Dendritic cell treated with granulocyte-macrophage colony-stimulating factor and Interleukin-4, amounts not matched to agents 40 ng/mL and 50 ng/mL, for 4 days (primary cell): Measurements from ENCODE around the gene ADSS1.
A peak's percentile ranks its signal among the peaks of the same experiment; 100 is the strongest.

Experiments
- H3K27ac Mint-ChIP-seq: one replicate; pipeline ENCODE4 v1.8.0; 2022; ENCODE audit warnings: mild to moderate bottlenecking, mixed read lengths
- H3K27me3 Mint-ChIP-seq: one replicate; pipeline ENCODE4 v1.8.0; 2022; ENCODE audit warnings: mild to moderate bottlenecking, mixed read lengths
- H3K36me3 Mint-ChIP-seq: one replicate; pipeline ENCODE4 v1.8.0; 2022; ENCODE audit warnings: low read depth, mixed read lengths
- H3K4me1 Mint-ChIP-seq: one replicate; pipeline ENCODE4 v1.8.0; 2022; ENCODE audit warnings: low read depth, mixed read lengths
- H3K4me3 Mint-ChIP-seq: one replicate; pipeline ENCODE4 v1.8.0; 2022; ENCODE audit warnings: mild to moderate bottlenecking, moderate library complexity, mixed read lengths
- H3K9me3 Mint-ChIP-seq: one replicate; pipeline ENCODE4 v1.8.0; 2022; ENCODE audit warnings: mixed read lengths
- intact Hi-C: fragments of 100-400 bp; cut with micrococcal nuclease; formaldehyde crosslinking; loops from one replicate; pipeline ENCODE4 v1.15.0; 2022

ADSS1 gene

GRCh38 chr14:104691546-104692260 lies 32.3 kb upstream of the ADSS1 start:
- H3K9me3 Mint-ChIP-seq, result no peaks in the 10 kb centered on the region
- no peak overlapping the region for H3K27ac Mint-ChIP-seq
- H3K27me3 Mint-ChIP-seq, result peaks cover 16% of the 10 kb centered on the region
- H3K4me1 Mint-ChIP-seq, result peaks cover 87% of the 10 kb centered on the region
- intact Hi-C loops, result no loop called here
- peaks cover 63% of the 10 kb centered on the region for H3K36me3 Mint-ChIP-seq
- H3K4me3 Mint-ChIP-seq, result peak overlapping the region; percentile 86

GRCh38 chr14:104692261-104692938 lies 31.6 kb upstream of the ADSS1 start:
- Mint-ChIP-seq H3K4me3 (peak overlapping the region; percentile 39), H3K27me3 (peaks cover 12% of the 10 kb centered on the region), H3K36me3 (peaks cover 70% of the 10 kb centered on the region), H3K9me3 (no peaks in the 10 kb centered on the region), H3K4me1 (peaks cover 82% of the 10 kb centered on the region), H3K27ac (no peak overlapping the region)
- intact Hi-C loops, result no loop called here

- Mint-ChIP-seq H3K4me1 (peaks cover 82% of the 10 kb centered on the region), H3K9me3 (no peaks in the 10 kb centered on the region), H3K36me3 (peaks cover 75% of the 10 kb centered on the region), H3K4me3 (peak overlapping the region; percentile 39), H3K27ac (no peak overlapping the region), H3K27me3 (peaks cover 7% of the 10 kb centered on the region)
- intact Hi-C loops, result no loop called here
Observed at GRCh38 chr14:104692939-104693315, 31.1 kb upstream of the ADSS1 start.

- peaks cover 78% of the 10 kb centered on the region for H3K4me1 Mint-ChIP-seq
- H3K9me3 Mint-ChIP-seq, result no peaks in the 10 kb centered on the region
- intact Hi-C loops, result no loop called here
- H3K36me3 Mint-ChIP-seq, result peaks cover 83% of the 10 kb centered on the region
- peaks cover under 1% of the 10 kb centered on the region for H3K27me3 Mint-ChIP-seq
- peak overlapping the region; percentile 65 for H3K27ac Mint-ChIP-seq
- peak overlapping the region; percentile 50 for H3K4me3 Mint-ChIP-seq
Observed at GRCh38 chr14:104693482-104694431, 30.3 kb upstream of the ADSS1 start.

GRCh38 chr14:104694475-104694950 lies 29.5 kb upstream of the ADSS1 start:
- H3K4me3 Mint-ChIP-seq, result peak overlapping the region; percentile 50
- H3K36me3 Mint-ChIP-seq, result peaks cover 91% of the 10 kb centered on the region
- peak overlapping the region; percentile 65 for H3K27ac Mint-ChIP-seq
- H3K9me3 Mint-ChIP-seq, result no peaks in the 10 kb centered on the region
- intact Hi-C loops, result no loop called here
- H3K27me3 Mint-ChIP-seq, result no peaks in the 10 kb centered on the region
- H3K4me1 Mint-ChIP-seq, result peaks cover 82% of the 10 kb centered on the region

- Mint-ChIP-seq H3K27me3 (no peaks in the 10 kb centered on the region), H3K27ac (peak overlapping the region; percentile 65), H3K4me1 (peaks cover 87% of the 10 kb centered on the region), H3K4me3 (peak overlapping the region; percentile 40), H3K9me3 (no peaks in the 10 kb centered on the region), H3K36me3 (peaks cover 95% of the 10 kb centered on the region)
- intact Hi-C loops, result no loop called here
Observed at GRCh38 chr14:104694991-104695659, 28.9 kb upstream of the ADSS1 start.

GRCh38 chr14:104695660-104696000 lies 28.4 kb upstream of the ADSS1 start:
- Mint-ChIP-seq H3K27ac (peak overlapping the region; percentile 65), H3K9me3 (no peaks in the 10 kb centered on the region), H3K27me3 (no peaks in the 10 kb centered on the region), H3K4me1 (peaks cover 89% of the 10 kb centered on the region), H3K4me3 (peak overlapping the region; percentile 17), H3K36me3 (peaks cover 95% of the 10 kb centered on the region)
- intact Hi-C loops, result no loop called here

- Mint-ChIP-seq H3K4me3 (no peak overlapping the region), H3K27ac (peak overlapping the region; percentile 65)
Observed at GRCh38 chr14:104696671-104697316, 27.2 kb upstream of the ADSS1 start.

GRCh38 chr14:104697317-104697703 lies 26.7 kb upstream of the ADSS1 start:
- H3K27me3 Mint-ChIP-seq, result no peaks in the 10 kb centered on the region
- no peaks in the 10 kb centered on the region for H3K9me3 Mint-ChIP-seq
- no peak overlapping the region for H3K27ac Mint-ChIP-seq
- intact Hi-C loops, result no loop called here
- no peak overlapping the region for H3K4me3 Mint-ChIP-seq
- peaks cover 95% of the 10 kb centered on the region for H3K36me3 Mint-ChIP-seq
- peaks cover 79% of the 10 kb centered on the region for H3K4me1 Mint-ChIP-seq

More at GRCh38 chr14:104696671-104697316, 27.2 kb upstream of the ADSS1 start:
- Mint-ChIP-seq H3K27me3 (no peaks in the 10 kb centered on the region), H3K36me3 (peaks cover 95% of the 10 kb centered on the region), H3K9me3 (no peaks in the 10 kb centered on the region), H3K4me1 (peaks cover 81% of the 10 kb centered on the region)
- intact Hi-C loops, result no loop called here

- H3K27me3 Mint-ChIP-seq, result no peaks in the 10 kb centered on the region
- H3K27ac Mint-ChIP-seq, result no peak overlapping the region
- peaks cover 96% of the 10 kb centered on the region for H3K36me3 Mint-ChIP-seq
- no peak overlapping the region for H3K4me3 Mint-ChIP-seq
- peaks cover 72% of the 10 kb centered on the region for H3K4me1 Mint-ChIP-seq
- intact Hi-C loops, result no loop called here
- H3K9me3 Mint-ChIP-seq, result no peaks in the 10 kb centered on the region
Observed at GRCh38 chr14:104697892-104698583, 26.0 kb upstream of the ADSS1 start.

GRCh38 chr14:104698688-104699425 lies 25.2 kb upstream of the ADSS1 start:
- intact Hi-C loops, result no loop called here
- H3K27me3 Mint-ChIP-seq, result no peaks in the 10 kb centered on the region
- H3K36me3 Mint-ChIP-seq, result peaks cover 96% of the 10 kb centered on the region
- no peak overlapping the region for H3K4me3 Mint-ChIP-seq
- H3K9me3 Mint-ChIP-seq, result no peaks in the 10 kb centered on the region
- H3K4me1 Mint-ChIP-seq, result peaks cover 64% of the 10 kb centered on the region
- no peak overlapping the region for H3K27ac Mint-ChIP-seq

- Mint-ChIP-seq H3K36me3 (peaks cover 96% of the 10 kb centered on the region), H3K4me1 (peaks cover 59% of the 10 kb centered on the region), H3K9me3 (no peaks in the 10 kb centered on the region), H3K27ac (no peak overlapping the region), H3K27me3 (no peaks in the 10 kb centered on the region), H3K4me3 (no peak overlapping the region)
- intact Hi-C loops, result no loop called here
Observed at GRCh38 chr14:104699426-104699748, 24.6 kb upstream of the ADSS1 start.
